ENCODE results near the gene ARRDC2.
A peak's percentile ranks its signal among the peaks of the same experiment; 100 is the strongest.
"Not testable (repeated sequence)": the region's sequence is repeated elsewhere in the genome, so short reads cannot be mapped to it uniquely, and the experiment has no call there.

Gene ARRDC2

DNA sequence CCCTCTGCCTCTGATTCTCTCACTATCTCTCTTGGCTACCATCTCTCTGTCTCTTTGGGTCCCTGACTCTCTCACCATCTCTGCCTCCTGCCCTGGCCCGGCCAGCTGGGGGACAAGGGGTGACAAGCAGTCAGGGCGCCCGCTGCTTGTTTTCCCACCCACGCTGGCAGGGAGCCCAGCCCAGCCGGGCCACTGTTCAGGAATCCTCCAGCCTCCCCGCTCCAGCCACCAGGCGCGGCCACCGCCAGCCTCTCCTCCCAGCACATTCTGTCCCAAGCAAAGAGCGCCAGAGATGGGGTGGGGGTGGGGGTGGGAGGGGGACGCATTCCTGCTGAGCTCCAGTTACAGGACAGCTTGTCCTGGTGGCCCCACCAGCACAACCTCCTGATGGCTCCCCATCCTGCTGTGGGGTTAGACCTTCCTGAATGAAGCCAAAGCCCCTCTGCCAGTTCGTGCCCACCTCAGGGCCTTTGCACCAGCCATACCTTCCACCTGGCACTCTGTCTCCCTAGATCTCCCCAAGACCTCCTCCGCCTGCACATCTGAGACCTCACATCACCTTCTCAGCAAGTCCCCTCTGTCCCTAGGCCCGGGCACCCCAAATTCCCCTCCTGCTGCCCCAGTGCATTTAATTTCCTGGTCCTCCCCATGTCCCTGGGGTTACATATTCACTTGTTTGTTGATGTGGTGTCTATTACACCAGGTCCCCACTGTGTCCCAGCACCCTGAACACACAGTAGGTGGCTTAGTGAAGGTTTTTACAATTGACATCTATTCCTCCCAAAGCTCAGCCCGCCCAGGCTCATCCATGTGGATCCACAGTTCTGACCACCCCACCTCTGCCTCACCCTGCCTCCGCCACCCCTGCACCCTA, 12.5 kb downstream of the ARRDC2 start:
- H3K36me3 ChIP-seq (ENCODE audit: control insufficient read depth, insufficient read depth, low read length), result no peaks in the 10 kb centered on the region
- TF ChIP-seq, protein P1, sequence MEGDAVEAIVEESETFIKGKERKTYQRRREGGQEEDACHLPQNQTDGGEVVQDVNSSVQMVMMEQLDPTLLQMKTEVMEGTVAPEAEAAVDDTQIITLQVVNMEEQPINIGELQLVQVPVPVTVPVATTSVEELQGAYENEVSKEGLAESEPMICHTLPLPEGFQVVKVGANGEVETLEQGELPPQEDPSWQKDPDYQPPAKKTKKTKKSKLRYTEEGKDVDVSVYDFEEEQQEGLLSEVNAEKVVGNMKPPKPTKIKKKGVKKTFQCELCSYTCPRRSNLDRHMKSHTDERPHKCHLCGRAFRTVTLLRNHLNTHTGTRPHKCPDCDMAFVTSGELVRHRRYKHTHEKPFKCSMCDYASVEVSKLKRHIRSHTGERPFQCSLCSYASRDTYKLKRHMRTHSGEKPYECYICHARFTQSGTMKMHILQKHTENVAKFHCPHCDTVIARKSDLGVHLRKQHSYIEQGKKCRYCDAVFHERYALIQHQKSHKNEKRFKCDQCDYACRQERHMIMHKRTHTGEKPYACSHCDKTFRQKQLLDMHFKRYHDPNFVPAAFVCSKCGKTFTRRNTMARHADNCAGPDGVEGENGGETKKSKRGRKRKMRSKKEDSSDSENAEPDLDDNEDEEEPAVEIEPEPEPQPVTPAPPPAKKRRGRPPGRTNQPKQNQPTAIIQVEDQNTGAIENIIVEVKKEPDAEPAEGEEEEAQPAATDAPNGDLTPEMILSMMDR (IDR thresholded peaks at IDR 0.05; ENCODE audit: insufficient read depth, low read length, poor library complexity, severe bottlenecking), result no peak
- no peak for DNase-seq (ENCODE audit: extremely low read depth, insufficient read length)
- H3K27me3 ChIP-seq (replicated peaks; ENCODE audit: control insufficient read depth, insufficient read depth, low read length), result no peaks in the 10 kb centered on the region
- no peak overlapping the region for H3K4me3 ChIP-seq (replicated peaks; ENCODE audit: low read depth, low read length)

DNA sequence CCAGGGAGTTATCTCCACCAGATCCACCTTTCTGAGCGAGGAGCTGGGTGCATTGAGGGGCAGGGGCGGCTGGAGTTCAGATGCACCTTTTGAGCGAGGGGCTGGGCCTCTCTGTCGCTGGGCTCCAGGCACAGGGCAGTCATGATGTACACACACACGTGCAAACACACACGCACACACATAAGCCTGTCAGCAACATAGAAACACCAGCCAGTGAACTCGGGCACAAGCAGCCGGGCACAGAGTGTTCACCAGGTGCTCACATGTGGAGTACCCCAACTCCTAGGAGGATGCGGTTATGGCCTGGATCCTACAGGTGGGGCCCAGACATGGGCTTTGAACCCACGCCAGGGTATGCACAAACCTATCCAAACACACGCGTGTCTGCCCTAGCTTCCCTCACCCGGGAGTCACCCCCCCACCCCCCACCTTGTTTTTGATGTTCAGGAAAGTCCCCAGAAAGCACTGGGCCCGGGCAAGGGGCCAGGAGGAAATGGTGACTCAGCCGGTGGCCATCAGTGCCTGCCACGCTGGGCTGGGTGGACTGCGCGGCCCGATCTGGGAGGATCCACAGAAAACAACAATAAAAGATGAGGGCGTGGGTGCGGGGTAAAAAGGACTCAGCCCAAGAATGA, 13.3 kb downstream of the ARRDC2 start:
- no peaks in the 10 kb centered on the region for H3K27me3 ChIP-seq (replicated peaks; ENCODE audit: control insufficient read depth, insufficient read depth, low read length)
- TF ChIP-seq, protein P1 (IDR thresholded peaks at IDR 0.05; ENCODE audit: insufficient read depth, low read length, poor library complexity, severe bottlenecking), result no peak
- H3K36me3 ChIP-seq (ENCODE audit: control insufficient read depth, insufficient read depth, low read length), result no peaks in the 10 kb centered on the region
- H3K4me3 ChIP-seq (replicated peaks; ENCODE audit: low read depth, low read length), result peak overlapping the region; percentile 50; the same call in 1 of the 2 replicates
- peak; percentile 52 for DNase-seq (ENCODE audit: extremely low read depth, insufficient read length)

GRCh38 chr19:18023622-18024251, 15.8 kb downstream of the ARRDC2 start:
- Histone ChIP-seq H3K27me3 (replicated peaks; ENCODE audit: control insufficient read depth, insufficient read depth, low read length) (no peaks in the 10 kb centered on the region), H3K4me3 (replicated peaks; ENCODE audit: low read depth, low read length) (peak overlapping the region; percentile 48), H3K36me3 (ENCODE audit: control insufficient read depth, insufficient read depth, low read length) (no peaks in the 10 kb centered on the region)
- DNase-seq (ENCODE audit: extremely low read depth, insufficient read length), result no peak
- TF ChIP-seq, protein P1 (IDR thresholded peaks at IDR 0.05; ENCODE audit: insufficient read depth, low read length, poor library complexity, severe bottlenecking), result no peak

DNA sequence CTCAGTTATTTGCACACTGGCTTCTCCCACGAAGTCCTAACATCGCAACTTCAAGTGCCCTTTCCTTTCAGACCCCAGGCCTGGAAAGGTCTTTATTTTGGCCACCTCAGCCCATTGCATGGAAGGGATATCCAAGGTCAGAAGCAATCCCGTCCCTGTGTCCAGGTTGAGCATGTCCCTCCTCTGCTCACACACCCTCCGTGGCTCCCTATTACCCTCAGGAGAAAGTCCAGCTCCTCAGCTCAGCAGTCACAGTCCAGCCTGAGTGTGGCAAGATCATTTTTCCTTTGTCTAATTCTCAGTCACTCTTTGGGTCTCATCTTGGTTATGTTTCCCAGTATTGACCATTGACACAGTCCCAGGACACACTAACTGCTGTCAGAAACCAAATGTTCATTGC, 19.2 kb downstream of the ARRDC2 start:
- no peak for DNase-seq (ENCODE audit: extremely low read depth, insufficient read length)
- Histone ChIP-seq H3K4me3 (replicated peaks; ENCODE audit: low read depth, low read length) (no peak overlapping the region), H3K36me3 (ENCODE audit: control insufficient read depth, insufficient read depth, low read length) (no peaks in the 10 kb centered on the region), H3K27me3 (replicated peaks; ENCODE audit: control insufficient read depth, insufficient read depth, low read length) (no peaks in the 10 kb centered on the region)
- TF ChIP-seq, protein P1 (IDR thresholded peaks at IDR 0.05; ENCODE audit: insufficient read depth, low read length, poor library complexity, severe bottlenecking), result no peak

DNA sequence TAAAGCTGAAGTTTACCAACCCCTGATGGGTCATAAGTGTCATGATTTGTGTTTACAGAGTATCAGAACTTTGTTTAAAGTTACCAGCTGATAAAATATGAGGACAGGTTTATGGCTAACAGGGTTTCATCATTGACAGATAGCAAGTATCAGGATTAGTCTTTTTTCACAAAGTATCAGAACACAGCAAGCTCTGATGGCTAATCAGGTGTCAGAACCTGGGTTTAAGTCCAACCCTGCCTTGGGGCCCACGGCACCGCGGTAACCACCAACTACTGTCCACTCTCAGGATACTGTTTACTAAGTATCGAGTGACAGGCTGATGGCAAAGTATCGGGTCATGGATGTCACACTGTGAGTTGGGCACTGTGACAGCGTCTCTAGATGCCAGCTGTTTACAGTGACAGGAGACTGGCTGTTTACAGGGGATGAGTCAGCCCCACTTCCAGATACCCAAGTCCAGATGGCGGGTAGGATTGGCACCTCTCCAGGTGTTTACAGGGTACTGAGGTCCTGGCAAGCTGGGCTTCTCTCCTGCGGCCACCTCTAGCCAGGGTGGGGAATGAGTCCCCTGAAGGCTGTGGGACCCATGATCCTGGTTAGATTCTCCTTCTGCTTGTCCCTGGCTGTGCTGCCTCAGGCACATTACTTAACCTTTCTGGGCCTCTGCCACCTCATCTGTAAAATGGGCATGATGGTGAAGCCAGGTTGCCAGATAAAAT, 21.8 kb downstream of the ARRDC2 start:
- DNase-seq (ENCODE audit: extremely low read depth, insufficient read length), result no peak
- H3K27me3 ChIP-seq (replicated peaks; ENCODE audit: control insufficient read depth, insufficient read depth, low read length), result no peaks in the 10 kb centered on the region
- no peaks in the 10 kb centered on the region for H3K36me3 ChIP-seq (ENCODE audit: control insufficient read depth, insufficient read depth, low read length)
- TF ChIP-seq, protein P1 (IDR thresholded peaks at IDR 0.05; ENCODE audit: insufficient read depth, low read length, poor library complexity, severe bottlenecking), result no peak
- H3K4me3 ChIP-seq (replicated peaks; ENCODE audit: low read depth, low read length), result no peak overlapping the region

DNA sequence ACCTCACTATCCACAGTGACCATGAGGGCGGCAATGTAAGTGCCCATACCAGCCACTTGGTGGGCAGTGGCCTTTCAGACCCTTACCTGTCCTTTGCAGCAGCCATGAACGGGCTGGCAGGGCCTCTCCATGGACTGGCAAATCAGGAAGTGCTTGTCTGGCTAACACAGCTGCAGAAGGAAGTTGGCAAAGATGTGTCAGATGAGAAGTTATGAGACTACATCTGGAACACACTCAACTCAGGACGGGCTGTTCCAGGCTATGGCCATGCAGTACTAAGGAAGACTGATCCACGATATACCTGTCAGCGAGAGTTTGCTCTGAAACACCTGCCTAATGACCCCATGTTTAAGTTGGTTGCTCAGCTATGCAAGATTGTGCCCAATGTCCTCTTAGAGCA, 23.4 kb downstream of the ARRDC2 start:
- not testable (repeated sequence) for H3K4me3 ChIP-seq (replicated peaks; ENCODE audit: low read depth, low read length); H3K27me3 ChIP-seq (replicated peaks; ENCODE audit: control insufficient read depth, insufficient read depth, low read length); DNase-seq (ENCODE audit: extremely low read depth, insufficient read length); H3K36me3 ChIP-seq (ENCODE audit: control insufficient read depth, insufficient read depth, low read length)

- H3K4me3 ChIP-seq (replicated peaks; ENCODE audit: low read depth, low read length); H3K36me3 ChIP-seq (ENCODE audit: control insufficient read depth, insufficient read depth, low read length); H3K27me3 ChIP-seq (replicated peaks; ENCODE audit: control insufficient read depth, insufficient read depth, low read length); DNase-seq (ENCODE audit: extremely low read depth, insufficient read length): not testable (repeated sequence)
These were observed 24.1 kb downstream of the ARRDC2 start for GRCh38 chr19:18032102-18032501.
